Measurements from ENCODE around the gene CRTC1. TPM values are rescaled to one million over a fixed set of nuclear protein-coding genes. Genes with fewer than 3 reads are reported as not detected.

CRTC1 gene
- total RNA-seq, 4 donors from 2014 or later, result 3.8 to 8.9 (median 6.3) TPM

DNA sequence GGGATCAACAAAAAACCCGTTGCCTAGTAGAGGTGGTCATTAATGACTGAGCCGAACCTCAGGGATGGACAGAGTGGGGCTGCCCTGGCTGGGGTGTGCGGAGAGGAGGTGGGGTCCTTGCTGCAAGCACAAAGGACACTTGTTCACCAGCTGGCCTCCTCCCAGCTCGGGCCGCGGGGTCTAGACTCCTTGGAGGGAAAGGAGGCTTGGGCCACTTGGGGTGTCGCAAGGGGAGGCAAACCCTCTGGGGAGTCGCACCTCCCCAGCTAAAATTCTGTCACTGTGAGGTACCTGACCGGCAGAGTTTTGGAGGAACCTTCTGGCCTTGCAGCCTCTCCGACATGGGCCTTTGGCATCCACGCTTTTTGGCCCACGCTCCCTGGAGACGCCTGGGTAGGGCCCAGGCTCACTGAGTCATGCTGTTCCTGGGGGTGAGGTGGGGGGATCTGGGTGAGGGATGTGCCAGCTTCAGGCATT, 38.4 kb upstream of the CRTC1 start:
- Histone ChIP-seq H3K9me3 (no peaks in the 10 kb centered on the region), H3K27me3 (no peaks in the 10 kb centered on the region), H3K36me3 (peaks cover 0 to 5% of the 10 kb centered on the region in 2 donors), H3K4me3 (peak overlapping the region in 1 of 2 donors; percentile 33), H3K27ac (peak overlapping the region in 3 of 4 donors; percentile 67 to 73 (median 71)), H3K4me1 (peaks cover 2 to 64% (median 32%) of the 10 kb centered on the region in 3 donors)
- ATAC-seq, result no peak
- TF ChIP-seq POLR2A (IDR thresholded peaks at IDR 0.05), result no peak
- no peak for TF ChIP-seq POLR2AphosphoS5 (IDR thresholded peaks at IDR 0.05)
- no peak for TF ChIP-seq EP300 (IDR thresholded peaks at IDR 0.05)
- TF ChIP-seq, protein P1, sequence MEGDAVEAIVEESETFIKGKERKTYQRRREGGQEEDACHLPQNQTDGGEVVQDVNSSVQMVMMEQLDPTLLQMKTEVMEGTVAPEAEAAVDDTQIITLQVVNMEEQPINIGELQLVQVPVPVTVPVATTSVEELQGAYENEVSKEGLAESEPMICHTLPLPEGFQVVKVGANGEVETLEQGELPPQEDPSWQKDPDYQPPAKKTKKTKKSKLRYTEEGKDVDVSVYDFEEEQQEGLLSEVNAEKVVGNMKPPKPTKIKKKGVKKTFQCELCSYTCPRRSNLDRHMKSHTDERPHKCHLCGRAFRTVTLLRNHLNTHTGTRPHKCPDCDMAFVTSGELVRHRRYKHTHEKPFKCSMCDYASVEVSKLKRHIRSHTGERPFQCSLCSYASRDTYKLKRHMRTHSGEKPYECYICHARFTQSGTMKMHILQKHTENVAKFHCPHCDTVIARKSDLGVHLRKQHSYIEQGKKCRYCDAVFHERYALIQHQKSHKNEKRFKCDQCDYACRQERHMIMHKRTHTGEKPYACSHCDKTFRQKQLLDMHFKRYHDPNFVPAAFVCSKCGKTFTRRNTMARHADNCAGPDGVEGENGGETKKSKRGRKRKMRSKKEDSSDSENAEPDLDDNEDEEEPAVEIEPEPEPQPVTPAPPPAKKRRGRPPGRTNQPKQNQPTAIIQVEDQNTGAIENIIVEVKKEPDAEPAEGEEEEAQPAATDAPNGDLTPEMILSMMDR (IDR thresholded peaks at IDR 0.05), result no peak
- 68% methylated on average over 4 of the region's 13 CpGs; no CpG with 5 or more reads in 1 of the 2 donors for WGBS, 2 donors (ENCODE audit: low coverage in 1 of 2)

DNA sequence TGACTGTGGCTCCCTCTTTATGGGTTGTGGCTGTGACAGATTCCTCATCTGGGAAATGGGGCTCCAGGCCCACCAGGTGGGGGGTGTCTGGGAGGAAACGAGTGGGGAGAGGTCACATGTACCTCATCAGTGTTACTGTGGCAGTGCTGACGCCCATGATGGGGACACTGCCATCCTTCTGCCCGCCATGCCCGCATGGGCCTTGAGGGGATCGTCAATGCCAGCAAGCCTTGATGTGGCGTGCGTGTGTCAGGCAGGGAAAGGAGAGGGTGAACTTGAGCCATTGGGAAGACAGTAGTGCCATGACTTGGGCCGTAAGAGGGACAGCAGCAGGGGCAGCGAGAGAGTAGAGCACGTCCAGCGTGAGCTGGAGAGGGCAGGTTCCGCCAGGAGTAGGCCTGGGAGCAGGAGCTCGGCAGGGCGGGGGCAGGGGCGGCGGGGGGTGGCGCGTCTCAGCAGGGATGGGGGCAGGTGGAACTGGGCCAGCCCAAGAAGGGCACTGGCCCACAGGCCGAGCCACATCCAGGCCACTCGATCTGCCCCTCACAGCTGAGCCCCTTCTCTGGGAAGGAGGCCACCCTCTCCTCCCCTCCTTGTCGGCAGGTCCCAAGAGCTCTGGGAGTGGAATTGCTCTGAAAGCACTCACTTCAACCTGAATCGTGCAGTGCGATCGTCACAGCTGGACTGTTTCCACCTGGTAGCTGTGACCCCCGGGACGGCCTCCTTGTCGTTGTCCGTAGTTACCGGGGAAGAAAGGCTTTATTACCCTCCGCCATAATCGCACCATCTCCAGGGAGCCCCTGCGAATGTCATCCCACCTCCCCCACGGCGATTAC, 36.7 kb upstream of the CRTC1 start:
- TF ChIP-seq POLR2A (IDR thresholded peaks at IDR 0.05) (no peak), POLR2AphosphoS5 (IDR thresholded peaks at IDR 0.05) (no peak), EP300 (IDR thresholded peaks at IDR 0.05) (no peak)
- TF ChIP-seq, protein P1 (IDR thresholded peaks at IDR 0.05), result no peak
- Histone ChIP-seq H3K27me3 (no peaks in the 10 kb centered on the region), H3K4me3 (no peak overlapping the region), H3K9me3 (no peaks in the 10 kb centered on the region), H3K4me1 (peaks cover 2 to 78% (median 49%) of the 10 kb centered on the region in 3 donors), H3K27ac (peak overlapping the region in 2 of 4 donors; percentile 73 to 88), H3K36me3 (no peaks in the 10 kb centered on the region)
- WGBS, 2 donors (ENCODE audit: low coverage in 1 of 2), result 76 to 84% methylated on average over 3 to 13 of the region's 34 CpGs
- ATAC-seq, result no peak

DNA sequence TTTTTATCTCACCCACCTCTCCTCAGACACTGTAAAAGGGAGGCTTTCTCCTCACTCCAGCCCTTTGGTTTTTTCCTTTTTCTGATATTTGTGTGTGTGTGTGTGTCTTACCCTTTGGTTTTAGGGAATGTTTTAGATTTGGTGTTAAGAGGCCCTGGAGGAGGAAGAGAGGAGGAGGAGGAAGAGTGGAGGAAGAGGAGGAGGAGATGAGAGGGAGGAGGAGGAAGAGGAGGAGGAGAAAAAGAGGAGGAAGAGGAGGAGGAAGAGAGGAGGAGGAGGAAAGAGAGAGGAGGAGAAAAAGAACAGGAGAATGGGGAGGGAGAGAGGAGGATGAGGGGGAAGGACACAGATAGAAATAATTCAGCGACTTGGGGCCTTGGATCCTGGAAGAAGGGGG, 36.1 kb upstream of the CRTC1 start:
- Histone ChIP-seq H3K27me3 (no peaks in the 10 kb centered on the region), H3K4me1 (peaks cover 2 to 84% (median 53%) of the 10 kb centered on the region in 3 donors), H3K4me3 (no peak overlapping the region), H3K9me3 (no peaks in the 10 kb centered on the region), H3K27ac (peak overlapping the region in 3 of 4 donors; percentile 29 to 93 (median 88)), H3K36me3 (no peaks in the 10 kb centered on the region)
- WGBS, 2 donors (ENCODE audit: low coverage in 1 of 2), result 100% methylated on average over 1 of the region's 1 CpG; no CpG with 5 or more reads in 1 of the 2 donors
- TF ChIP-seq, protein P1 (IDR thresholded peaks at IDR 0.05), result no peak
- TF ChIP-seq POLR2A (IDR thresholded peaks at IDR 0.05), result no peak
- TF ChIP-seq EP300 (IDR thresholded peaks at IDR 0.05), result no peak
- no peak for TF ChIP-seq POLR2AphosphoS5 (IDR thresholded peaks at IDR 0.05)
- ATAC-seq, result no peak

DNA sequence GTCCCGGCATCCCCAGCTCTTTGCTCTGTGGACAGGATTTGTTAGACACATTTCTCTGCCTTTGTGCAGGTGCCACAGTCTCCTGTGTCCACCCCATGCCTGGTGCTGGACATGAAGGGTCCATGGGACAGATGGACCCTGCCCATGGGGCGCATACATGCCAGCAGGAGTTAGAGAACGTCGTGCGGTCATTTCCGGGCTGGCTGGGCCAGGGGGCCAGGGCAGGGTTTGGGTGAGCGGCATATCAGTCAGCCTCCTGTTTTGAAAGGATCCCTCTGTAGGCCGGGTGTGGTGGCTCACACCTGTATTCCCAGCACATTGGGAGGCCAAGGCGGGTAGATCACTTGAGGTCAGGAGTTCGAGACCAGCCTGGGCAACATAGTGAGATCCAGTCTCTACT, 35.7 kb upstream of the CRTC1 start:
- Histone ChIP-seq H3K9me3 (no peaks in the 10 kb centered on the region), H3K27me3 (no peaks in the 10 kb centered on the region), H3K4me1 (peaks cover 2 to 89% (median 53%) of the 10 kb centered on the region in 3 donors), H3K4me3 (no peak overlapping the region), H3K36me3 (no peaks in the 10 kb centered on the region), H3K27ac (peak overlapping the region in 3 of 4 donors; percentile 29 to 93 (median 88))
- TF ChIP-seq EP300 (IDR thresholded peaks at IDR 0.05) (no peak), POLR2A (IDR thresholded peaks at IDR 0.05) (no peak), POLR2AphosphoS5 (IDR thresholded peaks at IDR 0.05) (no peak)
- TF ChIP-seq, protein P1 (IDR thresholded peaks at IDR 0.05), result no peak
- no peak for ATAC-seq
- WGBS, 2 donors (ENCODE audit: low coverage in 1 of 2), result 80 to 86% methylated on average over 1 of the region's 10 CpGs

Data from gastroesophageal sphincter (tissue), 4 donors.